Iris pigment epithelial cell (primary cell): ENCODE measurements around the gene IPMK.
A peak's percentile ranks its signal among the peaks of the same experiment; 100 is the strongest.

Source experiments
- DNase-seq: peaks from one replicate; pipeline ENCODE4 v3.0.0-alpha.2; 2011; ENCODE audit warnings: low read depth

IPMK gene

GRCh38 chr10:58267713-58268453 is at the start of gene IPMK:
Gene IPMK (minus strand): TSS chr10:58267894. CDS start chr10:58267611, 283 bp downstream.
- DNase-seq = peak; percentile 94

DNA sequence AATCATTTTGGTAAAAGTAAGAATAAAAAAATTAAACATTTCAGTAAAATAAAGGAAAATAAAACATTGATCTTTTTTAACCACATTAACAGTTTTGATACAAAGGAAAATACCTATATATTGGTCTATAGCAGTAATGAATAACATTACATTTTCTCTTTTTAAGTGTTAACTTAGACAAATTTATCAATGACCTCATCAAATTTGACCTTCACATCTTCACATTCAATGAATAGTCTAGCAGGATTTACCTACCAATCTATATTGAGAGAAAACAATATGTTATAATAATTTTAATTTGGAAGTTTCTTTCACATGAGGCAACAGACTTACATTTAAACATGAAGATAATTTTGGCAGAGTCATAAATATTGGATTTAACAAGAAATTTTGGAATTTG is 49.2 kb upstream of the IPMK start:
- no peak for DNase-seq

GRCh38 chr10:58311026-58311425 is 43.3 kb upstream of the IPMK start:
- no peak for DNase-seq

DNA sequence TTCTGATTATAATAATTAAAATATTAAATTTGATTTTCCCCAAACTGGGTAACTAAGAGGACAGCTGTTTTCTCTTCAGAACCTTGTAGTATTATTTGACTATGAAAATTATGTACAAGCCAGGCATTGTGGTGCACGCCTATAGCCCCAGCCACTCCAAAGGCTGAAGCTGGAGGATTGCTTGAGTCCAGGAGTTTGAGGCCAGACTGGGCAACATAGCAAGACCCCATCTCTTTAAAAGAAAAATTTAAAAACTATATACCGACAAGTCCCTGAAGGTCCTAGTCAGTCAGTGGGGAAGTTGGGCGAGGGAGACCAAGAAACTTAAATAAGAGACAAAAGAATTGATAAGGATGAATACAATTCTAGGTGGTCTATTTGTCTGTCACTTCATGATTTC is 40.0 kb upstream of the IPMK start:
- no peak for DNase-seq

DNA sequence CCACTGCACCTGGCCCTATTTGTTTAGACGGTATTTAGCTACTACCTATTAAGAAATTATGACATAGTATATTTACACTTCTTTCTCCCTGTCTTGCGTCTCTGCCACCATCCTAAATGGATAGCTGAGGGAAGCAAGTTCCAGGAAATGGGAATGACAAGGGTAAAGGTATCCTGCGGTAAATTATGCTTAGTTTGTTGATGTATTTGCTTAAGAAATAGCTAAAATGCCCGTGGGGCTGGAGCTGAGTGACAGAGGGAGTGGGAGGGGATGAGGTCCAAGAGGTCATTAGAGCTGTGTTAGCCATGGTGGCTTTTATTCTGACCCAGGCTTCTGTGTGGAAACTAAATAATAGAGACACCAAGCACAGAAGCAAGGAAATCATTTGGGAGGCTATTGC is 38.1 kb upstream of the IPMK start:
- DNase-seq = no peak

DNA sequence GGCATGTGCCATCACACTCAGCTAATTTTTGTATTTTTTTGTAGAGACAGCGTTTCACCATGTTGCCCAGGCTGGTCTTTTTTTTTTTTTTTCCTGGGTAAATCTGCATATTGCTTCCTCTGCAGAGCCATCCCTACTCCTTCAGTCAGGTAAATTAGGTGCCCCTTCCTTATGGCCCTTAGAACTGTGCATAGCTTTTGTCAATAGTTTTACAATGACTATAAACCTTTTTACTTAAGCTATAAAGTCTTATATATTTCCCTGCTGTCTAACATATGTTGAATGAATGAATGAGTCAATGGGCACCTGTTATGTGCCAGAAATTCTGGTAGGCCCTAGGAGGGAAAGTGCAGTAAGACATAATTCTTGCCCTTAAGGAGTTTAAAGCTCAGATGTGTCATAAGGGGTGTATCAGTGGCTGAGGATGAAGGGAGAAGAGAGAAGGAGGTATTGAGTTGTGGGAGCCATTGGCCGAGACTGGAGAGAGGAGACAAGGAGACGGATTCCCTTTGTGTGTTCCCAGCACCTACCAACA is 36.5 kb upstream of the IPMK start:
- DNase-seq = no peak

DNA sequence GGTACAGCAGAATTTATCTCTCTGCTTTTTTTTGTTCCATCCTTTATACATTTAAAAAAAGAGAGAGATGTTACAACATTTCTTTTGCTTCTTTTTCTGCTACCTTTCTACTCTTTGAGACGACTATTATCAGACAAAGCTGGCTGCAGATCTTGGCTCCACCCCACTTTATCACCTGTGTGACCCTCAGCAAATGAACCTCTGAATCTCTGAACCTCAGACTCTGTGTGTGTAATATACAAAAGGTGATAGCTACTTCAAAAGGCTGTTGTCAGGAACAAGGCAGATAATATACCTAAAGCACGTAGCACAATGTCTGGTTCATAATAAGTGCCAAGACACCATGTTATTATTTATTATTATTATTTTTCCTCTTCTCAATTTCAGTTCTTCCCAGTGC is 34.6 kb upstream of the IPMK start:
- no peak for DNase-seq

DNA sequence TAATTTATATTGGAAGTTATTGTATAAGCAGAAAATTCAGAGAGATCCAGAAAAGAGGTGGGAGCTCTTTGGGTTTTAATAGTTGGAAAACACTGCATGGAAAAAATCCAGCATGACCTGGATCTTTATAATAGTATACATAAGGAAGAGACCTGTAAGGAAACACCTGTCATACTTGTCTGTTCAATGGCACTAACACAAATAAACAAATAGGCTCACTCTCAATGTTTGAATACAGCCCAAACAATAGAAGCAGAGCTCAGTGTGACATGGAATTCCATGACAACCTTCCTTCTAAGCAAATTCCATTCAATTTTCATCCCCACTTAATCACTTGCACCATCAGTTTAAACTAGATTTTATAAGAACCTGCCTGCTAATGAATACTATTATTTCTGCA is 33.0 kb upstream of the IPMK start:
- DNase-seq = no peak

DNA sequence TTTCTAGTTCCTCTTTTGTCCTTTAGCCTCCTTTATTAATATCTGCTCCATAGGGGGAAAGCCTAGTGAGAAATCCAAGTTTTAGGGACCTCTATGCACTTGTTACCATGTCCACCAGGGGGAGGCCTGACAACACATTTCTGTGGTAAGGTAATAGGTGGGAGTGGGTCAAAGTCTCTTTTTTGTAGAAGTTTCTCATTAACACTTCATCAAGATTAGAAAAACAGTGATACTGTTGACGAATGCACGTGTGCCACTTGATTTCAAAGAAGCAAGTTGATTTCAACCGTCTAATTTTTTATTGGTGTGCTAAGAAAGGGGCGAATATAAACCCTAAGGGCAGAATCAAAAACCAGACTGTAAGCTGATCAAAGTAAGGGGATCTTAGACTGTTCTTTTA is 31.9 kb upstream of the IPMK start:
- peak; percentile 52 for DNase-seq

DNA sequence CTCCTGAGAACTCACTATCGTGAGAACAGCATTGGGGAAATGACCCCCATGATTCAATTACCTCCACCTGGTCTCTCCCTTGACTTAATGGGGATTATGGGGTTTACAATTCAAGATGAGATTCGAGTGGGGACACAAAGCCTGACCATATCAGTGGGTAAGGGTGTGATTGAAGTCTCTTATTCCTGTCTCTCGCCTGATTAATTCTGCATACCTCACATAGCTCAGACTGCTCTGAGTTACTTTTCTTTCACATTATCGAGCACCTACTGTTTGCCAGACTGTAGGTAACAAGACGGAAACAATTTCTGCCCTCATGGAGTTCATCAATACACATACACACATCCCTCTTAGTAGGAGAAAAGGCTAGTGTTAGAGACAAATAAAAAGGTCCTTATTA is 26.3 kb upstream of the IPMK start:
- no peak for DNase-seq

GRCh38 chr10:58291538-58292174 is 24.0 kb upstream of the IPMK start:
- peak; percentile 69 for DNase-seq

DNA sequence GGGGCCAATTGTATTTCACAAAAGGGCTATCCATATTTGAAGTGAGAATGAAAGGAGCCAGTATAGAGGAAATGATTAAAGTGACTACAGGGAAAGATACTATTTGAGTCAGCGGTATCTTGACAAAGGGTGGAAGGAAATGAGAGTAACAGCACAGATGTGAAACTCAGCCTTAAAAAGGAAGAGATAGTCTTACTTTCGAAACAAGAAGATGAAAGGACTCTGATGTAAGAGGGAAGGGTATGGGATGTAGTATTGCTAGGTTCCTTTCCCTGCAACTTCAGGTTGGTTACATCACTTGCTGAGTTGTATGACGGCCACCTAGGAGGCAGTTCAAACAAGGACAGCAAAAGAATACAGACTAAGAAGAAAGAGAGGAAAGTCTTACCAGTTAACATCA is 14.9 kb upstream of the IPMK start:
- DNase-seq = peak; percentile 58

GRCh38 chr10:58281092-58281752 is 13.5 kb upstream of the IPMK start:
- peak; percentile 17 for DNase-seq

DNA sequence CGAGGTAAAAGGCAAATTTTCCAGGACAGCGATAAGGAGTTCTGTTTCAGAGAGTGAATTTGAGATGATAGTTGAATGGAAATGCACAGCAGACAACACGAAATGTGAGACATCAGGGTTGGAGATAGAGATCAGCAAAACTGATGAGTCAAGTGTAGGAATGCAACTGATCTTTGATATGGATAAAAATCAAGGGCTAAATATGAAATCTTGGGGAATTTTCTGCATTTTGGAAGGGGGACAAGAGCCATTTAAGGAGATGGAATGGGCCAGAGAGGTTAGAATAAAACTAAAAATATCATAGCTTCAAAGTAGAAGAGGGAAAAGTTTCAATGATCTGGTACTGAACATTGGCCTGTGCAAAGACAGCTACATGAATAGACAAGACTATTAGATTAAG is 12.8 kb upstream of the IPMK start:
- DNase-seq = peak; percentile 74

GRCh38 chr10:58278962-58279307 is 11.2 kb upstream of the IPMK start:
- DNase-seq = no peak

GRCh38 chr10:58278274-58278961 is 10.7 kb upstream of the IPMK start:
- peak; percentile 18 for DNase-seq

DNA sequence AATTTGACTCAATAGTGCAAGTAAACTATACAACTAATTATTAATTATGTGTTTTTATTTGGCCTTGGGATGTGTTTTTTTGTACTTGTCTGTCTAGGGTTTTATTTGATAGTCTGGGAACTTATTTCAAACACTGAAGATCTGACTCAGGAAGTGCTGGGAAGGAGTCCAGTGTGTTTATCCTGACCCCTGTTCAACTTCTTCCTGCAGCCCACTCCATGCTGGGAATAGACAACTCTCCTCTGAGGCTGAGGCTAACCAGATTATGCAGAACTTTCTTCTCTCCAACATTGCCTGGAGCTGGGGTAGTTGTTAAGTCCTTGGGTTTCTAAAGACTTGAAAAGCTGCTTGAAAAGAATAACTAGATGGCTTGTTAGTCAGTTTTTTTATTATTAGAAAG is 8.2 kb upstream of the IPMK start:
- DNase-seq = peak; percentile 82

DNA sequence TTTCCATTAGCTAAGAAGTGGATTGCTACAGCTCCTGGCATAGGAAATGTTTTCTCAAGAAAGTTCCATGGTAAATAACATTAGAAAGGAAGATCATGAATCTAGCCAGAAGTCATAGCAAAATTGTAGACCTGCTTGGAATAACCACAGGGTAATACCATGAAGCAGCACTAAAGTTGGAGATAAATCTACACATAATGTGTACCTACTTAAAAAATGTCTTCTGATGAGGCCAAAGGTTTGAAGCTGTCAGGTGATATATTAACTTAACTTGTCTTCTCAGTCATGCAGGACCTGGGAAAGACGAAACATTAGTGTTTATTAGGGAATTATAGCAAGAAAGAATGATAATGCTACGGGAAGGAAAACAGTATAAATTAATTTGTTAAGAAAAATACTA is 7.6 kb upstream of the IPMK start:
- DNase-seq = no peak

GRCh38 chr10:58269782-58270290 is 2.1 kb upstream of the IPMK start:
- DNase-seq = no peak

DNA sequence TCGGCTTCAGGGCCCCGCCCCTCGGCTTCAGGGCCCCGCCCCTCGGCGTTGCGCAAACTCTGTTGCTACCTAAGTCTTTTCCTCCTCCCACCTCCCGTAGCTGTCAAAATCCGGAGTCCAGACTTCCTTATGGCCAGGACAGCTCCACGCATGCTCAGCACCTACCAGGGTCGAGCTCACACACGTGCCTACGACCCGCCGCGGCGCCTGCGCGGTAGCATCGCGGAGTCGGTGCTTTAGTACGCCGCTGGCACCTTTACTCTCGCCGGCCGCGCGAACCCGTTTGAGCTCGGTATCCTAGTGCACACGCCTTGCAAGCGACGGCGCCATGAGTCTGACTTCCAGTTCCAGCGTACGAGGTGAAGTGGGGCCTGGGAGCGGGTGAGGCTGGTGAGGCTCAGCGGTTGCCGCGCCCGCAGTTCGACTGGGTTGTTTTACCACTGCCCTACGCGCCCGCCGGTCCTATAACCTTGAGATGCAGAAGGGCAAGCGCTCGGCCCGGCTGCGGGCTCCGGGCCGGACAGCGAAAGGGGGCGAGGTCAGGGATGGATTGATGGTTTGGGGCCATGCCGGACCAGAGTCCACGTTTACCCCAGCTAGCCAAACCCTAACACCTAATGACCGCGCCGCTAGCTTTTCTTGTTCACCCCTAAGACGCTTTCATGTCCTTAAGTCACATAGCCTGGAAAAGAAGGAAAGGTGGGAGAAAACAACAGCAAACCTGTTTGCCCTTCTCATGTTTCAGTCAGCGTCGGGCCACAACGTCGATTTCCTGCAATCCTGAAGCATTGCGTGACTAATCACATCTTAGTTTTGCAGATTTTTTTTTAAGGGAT is 1.5 kb upstream of the IPMK start, which contains the start of gene CISD1:
TSS of gene CISD1 (plus strand) at position 217 of the 836 bp plus-strand sequence. CDS start at position 329, 112 bp downstream.
- peak; percentile 100 for DNase-seq

GRCh38 chr10:58268454-58268945 is 806 bp upstream of the IPMK start:
- no peak for DNase-seq
